ENCODE measurements around the gene NOX5. TPM values are rescaled to one million over a fixed set of nuclear protein-coding genes. Genes with fewer than 3 reads are reported as not detected.
A peak's percentile ranks its signal among the peaks of the same experiment; 100 is the strongest.

The NOX5 gene
- total and polyA plus RNA-seq, 9 donors = 0.07 to 0.56 (median 0.28) TPM

- Histone ChIP-seq H3K4me3 (ENCODE audit: low read length) (no peak overlapping the region), H3K9me3 (replicated peaks; ENCODE audit: control insufficient read depth, low read depth, low read length) (no peaks in the 10 kb centered on the region), H3K4me1 (ENCODE audit: control insufficient read depth, insufficient read depth, low read length) (peaks cover 43% of the 10 kb centered on the region), H3K36me3 (ENCODE audit: control insufficient read depth, insufficient read depth, low read length) (no peaks in the 10 kb centered on the region), H3K27ac (ENCODE audit: low read length) (no peak overlapping the region), H3K27me3 (ENCODE audit: control insufficient read depth, insufficient read depth, low read length) (no peaks in the 10 kb centered on the region)
- 73% methylated on average over 4 of the region's 10 CpGs for WGBS (ENCODE audit: insufficient coverage)
- no peak for DNase-seq
Observed at GRCh38 chr15:69088300-69088965, 73.9 kb downstream of the NOX5 start.

- no CpG with 5 or more reads among the region's 5 CpGs for WGBS (ENCODE audit: insufficient coverage)
- Histone ChIP-seq H3K27me3 (ENCODE audit: control insufficient read depth, insufficient read depth, low read length) (no peaks in the 10 kb centered on the region), H3K4me1 (ENCODE audit: control insufficient read depth, insufficient read depth, low read length) (peaks cover 42% of the 10 kb centered on the region), H3K4me3 (ENCODE audit: low read length) (no peak overlapping the region), H3K9me3 (replicated peaks; ENCODE audit: control insufficient read depth, low read depth, low read length) (no peaks in the 10 kb centered on the region), H3K27ac (ENCODE audit: low read length) (no peak overlapping the region), H3K36me3 (ENCODE audit: control insufficient read depth, insufficient read depth, low read length) (no peaks in the 10 kb centered on the region)
- DNase-seq = no peak
Observed at GRCh38 chr15:69089258-69089657, 74.8 kb downstream of the NOX5 start.

- no peaks in the 10 kb centered on the region for H3K9me3 ChIP-seq (replicated peaks; ENCODE audit: control insufficient read depth, low read depth, low read length)
- H3K27me3 ChIP-seq (ENCODE audit: control insufficient read depth, insufficient read depth, low read length) = no peaks in the 10 kb centered on the region
- no peak overlapping the region for H3K4me3 ChIP-seq (ENCODE audit: low read length)
- WGBS (ENCODE audit: insufficient coverage) = 88% methylated on average over 2 of the region's 5 CpGs
- no peaks in the 10 kb centered on the region for H3K36me3 ChIP-seq (ENCODE audit: control insufficient read depth, insufficient read depth, low read length)
- H3K27ac ChIP-seq (ENCODE audit: low read length) = no peak overlapping the region
- peaks cover 49% of the 10 kb centered on the region for H3K4me1 ChIP-seq (ENCODE audit: control insufficient read depth, insufficient read depth, low read length)
- DNase-seq = peak; percentile 91
Observed at GRCh38 chr15:69090197-69090948, 75.9 kb downstream of the NOX5 start.

- no CpG with 5 or more reads among the region's 1 CpG for WGBS (ENCODE audit: insufficient coverage)
- no peaks in the 10 kb centered on the region for H3K36me3 ChIP-seq (ENCODE audit: control insufficient read depth, insufficient read depth, low read length)
- no peaks in the 10 kb centered on the region for H3K27me3 ChIP-seq (ENCODE audit: control insufficient read depth, insufficient read depth, low read length)
- H3K9me3 ChIP-seq (replicated peaks; ENCODE audit: control insufficient read depth, low read depth, low read length) = no peaks in the 10 kb centered on the region
- no peak overlapping the region for H3K27ac ChIP-seq (ENCODE audit: low read length)
- no peak for DNase-seq
- H3K4me3 ChIP-seq (ENCODE audit: low read length) = no peak overlapping the region
- peaks cover 55% of the 10 kb centered on the region for H3K4me1 ChIP-seq (ENCODE audit: control insufficient read depth, insufficient read depth, low read length)
Observed at GRCh38 chr15:69091654-69092053, 77.2 kb downstream of the NOX5 start.

- H3K4me1 ChIP-seq (ENCODE audit: control insufficient read depth, insufficient read depth, low read length) = peaks cover 57% of the 10 kb centered on the region
- WGBS (ENCODE audit: insufficient coverage) = 92% methylated on average over 4 of the region's 7 CpGs
- no peak for DNase-seq
Observed at GRCh38 chr15:69092159-69092558, 77.7 kb downstream of the NOX5 start.

GRCh38 chr15:69093127-69093526 lies 78.6 kb downstream of the NOX5 start:
- no peaks in the 10 kb centered on the region for H3K27me3 ChIP-seq (ENCODE audit: control insufficient read depth, insufficient read depth, low read length)
- peak overlapping the region; percentile 7 for H3K27ac ChIP-seq (ENCODE audit: low read length)
- 33% methylated on average over 4 of the region's 4 CpGs for WGBS (ENCODE audit: insufficient coverage)
- H3K9me3 ChIP-seq (replicated peaks; ENCODE audit: control insufficient read depth, low read depth, low read length) = no peaks in the 10 kb centered on the region
- peaks cover 56% of the 10 kb centered on the region for H3K4me1 ChIP-seq (ENCODE audit: control insufficient read depth, insufficient read depth, low read length)
- DNase-seq = peak; percentile 90
- H3K4me3 ChIP-seq (ENCODE audit: low read length) = no peak overlapping the region
- H3K36me3 ChIP-seq (ENCODE audit: control insufficient read depth, insufficient read depth, low read length) = no peaks in the 10 kb centered on the region

More at GRCh38 chr15:69092159-69092558, 77.7 kb downstream of the NOX5 start:
- no peaks in the 10 kb centered on the region for H3K36me3 ChIP-seq (ENCODE audit: control insufficient read depth, insufficient read depth, low read length)
- no peaks in the 10 kb centered on the region for H3K9me3 ChIP-seq (replicated peaks; ENCODE audit: control insufficient read depth, low read depth, low read length)
- no peaks in the 10 kb centered on the region for H3K27me3 ChIP-seq (ENCODE audit: control insufficient read depth, insufficient read depth, low read length)
- no peak overlapping the region for H3K4me3 ChIP-seq (ENCODE audit: low read length)
- H3K27ac ChIP-seq (ENCODE audit: low read length) = no peak overlapping the region

- Histone ChIP-seq H3K4me3 (ENCODE audit: low read length) (no peak overlapping the region), H3K4me1 (ENCODE audit: control insufficient read depth, insufficient read depth, low read length) (peaks cover 54% of the 10 kb centered on the region), H3K9me3 (replicated peaks; ENCODE audit: control insufficient read depth, low read depth, low read length) (no peaks in the 10 kb centered on the region), H3K36me3 (ENCODE audit: control insufficient read depth, insufficient read depth, low read length) (no peaks in the 10 kb centered on the region), H3K27me3 (ENCODE audit: control insufficient read depth, insufficient read depth, low read length) (no peaks in the 10 kb centered on the region), H3K27ac (ENCODE audit: low read length) (peak overlapping the region; percentile 7)
- no peak for DNase-seq
Observed at GRCh38 chr15:69093614-69094013, 79.1 kb downstream of the NOX5 start.

- peak; percentile 71 for DNase-seq
- H3K27me3 ChIP-seq (ENCODE audit: control insufficient read depth, insufficient read depth, low read length) = no peaks in the 10 kb centered on the region
- H3K36me3 ChIP-seq (ENCODE audit: control insufficient read depth, insufficient read depth, low read length) = no peaks in the 10 kb centered on the region
- WGBS (ENCODE audit: insufficient coverage) = 52% methylated on average over 6 of the region's 8 CpGs
- peaks cover 55% of the 10 kb centered on the region for H3K4me1 ChIP-seq (ENCODE audit: control insufficient read depth, insufficient read depth, low read length)
- peak overlapping the region; percentile 47 for H3K27ac ChIP-seq (ENCODE audit: low read length)
- H3K4me3 ChIP-seq (ENCODE audit: low read length) = no peak overlapping the region
- no peaks in the 10 kb centered on the region for H3K9me3 ChIP-seq (replicated peaks; ENCODE audit: control insufficient read depth, low read depth, low read length)
Observed at GRCh38 chr15:69094124-69094921, 79.8 kb downstream of the NOX5 start.

GRCh38 chr15:69095274-69095673 lies 80.8 kb downstream of the NOX5 start:
- 78% methylated on average over 1 of the region's 1 CpG for WGBS (ENCODE audit: insufficient coverage)
- no peak overlapping the region for H3K4me3 ChIP-seq (ENCODE audit: low read length)
- H3K4me1 ChIP-seq (ENCODE audit: control insufficient read depth, insufficient read depth, low read length) = peaks cover 47% of the 10 kb centered on the region
- H3K27ac ChIP-seq (ENCODE audit: low read length) = peak overlapping the region; percentile 70
- no peaks in the 10 kb centered on the region for H3K27me3 ChIP-seq (ENCODE audit: control insufficient read depth, insufficient read depth, low read length)
- peak; percentile 66 for DNase-seq
- H3K9me3 ChIP-seq (replicated peaks; ENCODE audit: control insufficient read depth, low read depth, low read length) = no peaks in the 10 kb centered on the region
- no peaks in the 10 kb centered on the region for H3K36me3 ChIP-seq (ENCODE audit: control insufficient read depth, insufficient read depth, low read length)

GRCh38 chr15:69096196-69096595 lies 81.7 kb downstream of the NOX5 start:
- Histone ChIP-seq H3K27me3 (ENCODE audit: control insufficient read depth, insufficient read depth, low read length) (no peaks in the 10 kb centered on the region), H3K4me1 (ENCODE audit: control insufficient read depth, insufficient read depth, low read length) (peaks cover 51% of the 10 kb centered on the region), H3K9me3 (replicated peaks; ENCODE audit: control insufficient read depth, low read depth, low read length) (no peaks in the 10 kb centered on the region), H3K4me3 (ENCODE audit: low read length) (no peak overlapping the region), H3K36me3 (ENCODE audit: control insufficient read depth, insufficient read depth, low read length) (no peaks in the 10 kb centered on the region), H3K27ac (ENCODE audit: low read length) (peak overlapping the region; percentile 70)
- no CpG with 5 or more reads among the region's 2 CpGs for WGBS (ENCODE audit: insufficient coverage)
- DNase-seq = peak; percentile 98
